ENCODE results near the gene OR2M3. TPM values are rescaled to one million over a fixed set of nuclear protein-coding genes. Genes with fewer than 3 reads are reported as not detected.

Gene OR2M3
- total and polyA plus RNA-seq, 5 donors from 2014 or later = not detected

- no peaks in the 10 kb centered on the region for H3K4me1 Mint-ChIP-seq
- peaks cover 0 to 20% (median 5%) of the 10 kb centered on the region in 7 donors for H3K9me3 Mint-ChIP-seq
- Histone ChIP-seq H3K4me1 (ENCODE audit: control insufficient read depth, insufficient read depth, low read length, poor library complexity, severe bottlenecking) (no peaks in the 10 kb centered on the region), H3K4me3 (ENCODE audit: low read depth, low read length) (no peak overlapping the region), H3K36me3 (ENCODE audit: control insufficient read depth, insufficient read depth, low read length) (no peaks in the 10 kb centered on the region), H3K9me3 (ENCODE audit: control insufficient read depth in 2 of 2, low read length in 2 of 2) (no peaks in the 10 kb centered on the region), H3K27ac (ENCODE audit: insufficient read depth, low read length, poor library complexity, severe bottlenecking) (no peak overlapping the region), H3K27me3 (ENCODE audit: control insufficient read depth, insufficient read depth, low read length) (no peaks in the 10 kb centered on the region)
- H3K36me3 Mint-ChIP-seq = no peaks in the 10 kb centered on the region
- ATAC-seq (ENCODE audit: low read depth in 2 of 2) (no peak), DNase-seq (no peak)
- no peaks in the 10 kb centered on the region for H3K27me3 Mint-ChIP-seq
- no peak overlapping the region for H3K27ac Mint-ChIP-seq
- H3K4me3 Mint-ChIP-seq = no peak overlapping the region
Measured at GRCh38 chr1:248183996-248184395, 13.1 kb upstream of the OR2M3 start.

GRCh38 chr1:248187363-248187762, 9.7 kb upstream of the OR2M3 start:
- Mint-ChIP-seq H3K27me3 (no peaks in the 10 kb centered on the region), H3K27ac (no peak overlapping the region), H3K36me3 (no peaks in the 10 kb centered on the region), H3K4me1 (no peaks in the 10 kb centered on the region), H3K9me3 (peaks cover 0 to 20% (median 7%) of the 10 kb centered on the region in 7 donors), H3K4me3 (no peak overlapping the region)
- no peaks in the 10 kb centered on the region for H3K4me1 ChIP-seq (ENCODE audit: control insufficient read depth, insufficient read depth, low read length, poor library complexity, severe bottlenecking)
- H3K4me3 ChIP-seq (ENCODE audit: low read depth, low read length) = no peak overlapping the region
- H3K27ac ChIP-seq (ENCODE audit: insufficient read depth, low read length, poor library complexity, severe bottlenecking) = no peak overlapping the region
- H3K9me3 ChIP-seq (ENCODE audit: control insufficient read depth in 2 of 2, low read length in 2 of 2) = no peaks in the 10 kb centered on the region
- H3K27me3 ChIP-seq (ENCODE audit: control insufficient read depth, insufficient read depth, low read length) = no peaks in the 10 kb centered on the region
- no peaks in the 10 kb centered on the region for H3K36me3 ChIP-seq (ENCODE audit: control insufficient read depth, insufficient read depth, low read length)
- ATAC-seq (ENCODE audit: low read depth in 2 of 2) (no peak), DNase-seq (no peak)

GRCh38 chr1:248189026-248189425, 8.0 kb upstream of the OR2M3 start:
- peaks cover 0 to 16% (median 7%) of the 10 kb centered on the region in 7 donors for H3K9me3 Mint-ChIP-seq
- Histone ChIP-seq H3K27me3 (ENCODE audit: control insufficient read depth, insufficient read depth, low read length) (no peaks in the 10 kb centered on the region), H3K9me3 (ENCODE audit: control insufficient read depth in 2 of 2, low read length in 2 of 2) (no peaks in the 10 kb centered on the region), H3K27ac (ENCODE audit: insufficient read depth, low read length, poor library complexity, severe bottlenecking) (no peak overlapping the region), H3K36me3 (ENCODE audit: control insufficient read depth, insufficient read depth, low read length) (no peaks in the 10 kb centered on the region), H3K4me1 (ENCODE audit: control insufficient read depth, insufficient read depth, low read length, poor library complexity, severe bottlenecking) (no peaks in the 10 kb centered on the region), H3K4me3 (ENCODE audit: low read depth, low read length) (no peak overlapping the region)
- no peak overlapping the region for H3K27ac Mint-ChIP-seq
- ATAC-seq (ENCODE audit: low read depth in 2 of 2) = no peak
- H3K4me1 Mint-ChIP-seq = no peaks in the 10 kb centered on the region
- no peaks in the 10 kb centered on the region for H3K36me3 Mint-ChIP-seq
- DNase-seq = no peak
- H3K4me3 Mint-ChIP-seq = no peak overlapping the region
- H3K27me3 Mint-ChIP-seq = no peaks in the 10 kb centered on the region

GRCh38 chr1:248194117-248194516, 2.9 kb upstream of the OR2M3 start:
- peaks cover 0 to 20% (median 6%) of the 10 kb centered on the region in 7 donors for H3K9me3 Mint-ChIP-seq
- H3K9me3 ChIP-seq (ENCODE audit: control insufficient read depth in 2 of 2, low read length in 2 of 2) = no peaks in the 10 kb centered on the region
- no peaks in the 10 kb centered on the region for H3K27me3 Mint-ChIP-seq
- no peak overlapping the region for H3K4me3 ChIP-seq (ENCODE audit: low read depth, low read length)
- no peak overlapping the region for H3K4me3 Mint-ChIP-seq
- H3K36me3 Mint-ChIP-seq = no peaks in the 10 kb centered on the region
- no peak overlapping the region for H3K27ac Mint-ChIP-seq
- no peaks in the 10 kb centered on the region for H3K4me1 Mint-ChIP-seq
- ATAC-seq (ENCODE audit: low read depth in 2 of 2) (no peak), DNase-seq (no peak)
- no peaks in the 10 kb centered on the region for H3K36me3 ChIP-seq (ENCODE audit: control insufficient read depth, insufficient read depth, low read length)
- no peaks in the 10 kb centered on the region for H3K27me3 ChIP-seq (ENCODE audit: control insufficient read depth, insufficient read depth, low read length)
- H3K27ac ChIP-seq (ENCODE audit: insufficient read depth, low read length, poor library complexity, severe bottlenecking) = no peak overlapping the region
- no peaks in the 10 kb centered on the region for H3K4me1 ChIP-seq (ENCODE audit: control insufficient read depth, insufficient read depth, low read length, poor library complexity, severe bottlenecking)

- Mint-ChIP-seq H3K9me3 (peaks cover 2 to 23% (median 5%) of the 10 kb centered on the region in 7 donors), H3K27me3 (no peaks in the 10 kb centered on the region), H3K27ac (no peak overlapping the region), H3K4me1 (no peaks in the 10 kb centered on the region), H3K36me3 (no peaks in the 10 kb centered on the region), H3K4me3 (no peak overlapping the region)
- Histone ChIP-seq H3K9me3 (ENCODE audit: control insufficient read depth in 2 of 2, low read length in 2 of 2) (no peaks in the 10 kb centered on the region), H3K27ac (ENCODE audit: insufficient read depth, low read length, poor library complexity, severe bottlenecking) (no peak overlapping the region), H3K36me3 (ENCODE audit: control insufficient read depth, insufficient read depth, low read length) (no peaks in the 10 kb centered on the region), H3K4me1 (ENCODE audit: control insufficient read depth, insufficient read depth, low read length, poor library complexity, severe bottlenecking) (no peaks in the 10 kb centered on the region), H3K4me3 (ENCODE audit: low read depth, low read length) (no peak overlapping the region), H3K27me3 (ENCODE audit: control insufficient read depth, insufficient read depth, low read length) (no peaks in the 10 kb centered on the region)
- no peak for DNase-seq
- ATAC-seq (ENCODE audit: low read depth in 2 of 2) = no peak
Measured at GRCh38 chr1:248215880-248216279, 18.8 kb downstream of the OR2M3 start.

- Histone ChIP-seq H3K27ac (ENCODE audit: insufficient read depth, low read length, poor library complexity, severe bottlenecking) (no peak overlapping the region), H3K36me3 (ENCODE audit: control insufficient read depth, insufficient read depth, low read length) (no peaks in the 10 kb centered on the region), H3K27me3 (ENCODE audit: control insufficient read depth, insufficient read depth, low read length) (no peaks in the 10 kb centered on the region), H3K4me3 (ENCODE audit: low read depth, low read length) (no peak overlapping the region), H3K9me3 (ENCODE audit: control insufficient read depth in 2 of 2, low read length in 2 of 2) (no peaks in the 10 kb centered on the region), H3K4me1 (ENCODE audit: control insufficient read depth, insufficient read depth, low read length, poor library complexity, severe bottlenecking) (no peaks in the 10 kb centered on the region)
- DNase-seq (no peak), ATAC-seq (ENCODE audit: low read depth in 2 of 2) (no peak)
- H3K36me3 Mint-ChIP-seq = no peaks in the 10 kb centered on the region
- H3K27me3 Mint-ChIP-seq = no peaks in the 10 kb centered on the region
- H3K4me3 Mint-ChIP-seq = no peak overlapping the region
- H3K9me3 Mint-ChIP-seq = peaks cover 0 to 7% (median 2%) of the 10 kb centered on the region in 7 donors
- no peak overlapping the region for H3K27ac Mint-ChIP-seq
- H3K4me1 Mint-ChIP-seq = no peaks in the 10 kb centered on the region
Measured at GRCh38 chr1:248225537-248225936, 28.5 kb downstream of the OR2M3 start.

GRCh38 chr1:248229360-248229908, 32.4 kb downstream of the OR2M3 start:
- Mint-ChIP-seq H3K27me3 (no peaks in the 10 kb centered on the region), H3K4me3 (no peak overlapping the region), H3K27ac (no peak overlapping the region), H3K36me3 (no peaks in the 10 kb centered on the region), H3K4me1 (no peaks in the 10 kb centered on the region), H3K9me3 (peaks cover 0 to 7% (median 3%) of the 10 kb centered on the region in 7 donors)
- H3K27me3 ChIP-seq (ENCODE audit: control insufficient read depth, insufficient read depth, low read length) = no peaks in the 10 kb centered on the region
- no peak overlapping the region for H3K4me3 ChIP-seq (ENCODE audit: low read depth, low read length)
- no peak for DNase-seq
- no peaks in the 10 kb centered on the region for H3K4me1 ChIP-seq (ENCODE audit: control insufficient read depth, insufficient read depth, low read length, poor library complexity, severe bottlenecking)
- H3K9me3 ChIP-seq (ENCODE audit: control insufficient read depth in 2 of 2, low read length in 2 of 2) = no peaks in the 10 kb centered on the region
- no peak overlapping the region for H3K27ac ChIP-seq (ENCODE audit: insufficient read depth, low read length, poor library complexity, severe bottlenecking)
- no peak for ATAC-seq (ENCODE audit: low read depth in 2 of 2)
- H3K36me3 ChIP-seq (ENCODE audit: control insufficient read depth, insufficient read depth, low read length) = no peaks in the 10 kb centered on the region

- Histone ChIP-seq H3K4me3 (ENCODE audit: low read depth, low read length) (no peak within 1 kb of the TSS), H3K27me3 (ENCODE audit: control insufficient read depth, insufficient read depth, low read length) (no peaks in the 10 kb centered on the region), H3K9me3 (ENCODE audit: control insufficient read depth in 2 of 2, low read length in 2 of 2) (no peaks in the 10 kb centered on the region), H3K4me1 (ENCODE audit: control insufficient read depth, insufficient read depth, low read length, poor library complexity, severe bottlenecking) (no peaks in the 10 kb centered on the region), H3K27ac (ENCODE audit: insufficient read depth, low read length, poor library complexity, severe bottlenecking) (no peak within 1 kb of the TSS), H3K36me3 (ENCODE audit: control insufficient read depth, insufficient read depth, low read length) (no peaks in the 10 kb centered on the region)
- no peaks in the 10 kb centered on the region for H3K4me1 Mint-ChIP-seq
- peaks cover 0 to 7% (median 3%) of the 10 kb centered on the region in 7 donors for H3K9me3 Mint-ChIP-seq
- no peaks in the 10 kb centered on the region for H3K27me3 Mint-ChIP-seq
- DNase-seq (no peak), ATAC-seq (ENCODE audit: low read depth in 2 of 2) (no peak)
- no peaks in the 10 kb centered on the region for H3K36me3 Mint-ChIP-seq
- no peak within 1 kb of the TSS for H3K4me3 Mint-ChIP-seq
- H3K27ac Mint-ChIP-seq = no peak within 1 kb of the TSS
Measured at GRCh38 chr1:248231117-248231516, 34.1 kb downstream of the OR2M3 start, which contains the start of gene OR2M4. OR2M4 (plus strand) TSS chr1:248231417; CDS start chr1:248238929, 7,512 bp downstream.

Data from CD4-positive, CD25-positive, alpha-beta regulatory T cell (primary cell).